ENCODE data around the gene EIF1B.

Gene EIF1B

GRCh38 chr3:40355410-40355809, 45.9 kb downstream of the EIF1B start:
- H3K4me3 ChIP-seq (ENCODE audit: control insufficient read depth, low read depth, low read length), result no peak overlapping the region
- TF ChIP-seq CTCF (IDR thresholded peaks at IDR 0.05; ENCODE audit: control insufficient read depth, insufficient read depth, low read depth, low read length, missing control alignments), result no peak
- no peak for DNase-seq (ENCODE audit: low read depth)

GRCh38 chr3:40358454-40358853, 48.9 kb downstream of the EIF1B start:
- no peak overlapping the region for H3K4me3 ChIP-seq (ENCODE audit: control insufficient read depth, low read depth, low read length)
- TF ChIP-seq CTCF (IDR thresholded peaks at IDR 0.05; ENCODE audit: control insufficient read depth, insufficient read depth, low read depth, low read length, missing control alignments), result no peak
- DNase-seq (ENCODE audit: low read depth), result no peak
